HepG2 (cell line): ENCODE results near the gene PROX1. TPM values are rescaled to one million over a fixed set of nuclear protein-coding genes. Genes with fewer than 3 reads are reported as not detected.

Source experiments
- ARNTL ChIP-seq: sonication (generic); formaldehyde crosslinking; IDR thresholded peaks from 2 replicates; pipeline ENCODE4 v1.4.0; 2020; ENCODE audit warnings: mild to moderate bottlenecking, missing genetic modification reagents
- DNMT1 ChIP-seq: sonication (generic); formaldehyde crosslinking; IDR thresholded peaks from 2 replicates; pipeline ENCODE4 v1.5.1; 2020; ENCODE audit warnings: mild to moderate bottlenecking, missing genetic modification reagents
- SALL1 ChIP-seq: sonication (generic); formaldehyde crosslinking; IDR thresholded peaks from 2 replicates; pipeline ENCODE4 v1.8.0; 2022; ENCODE audit warnings: mild to moderate bottlenecking, missing genetic modification reagents
- SSRP1 ChIP-seq: IDR thresholded peaks from 2 replicates; pipeline ENCODE4 v1.6.1; 2016; ENCODE audit warnings: control low read depth
- ZFP91 ChIP-seq: sonication (generic); formaldehyde crosslinking; IDR thresholded peaks from 2 replicates; pipeline ENCODE4 v1.9.0; 2022; ENCODE audit warnings: missing genetic modification reagents, mild to moderate bottlenecking, borderline replicate concordance
- ZNF264 ChIP-seq: sonication (generic); formaldehyde crosslinking; IDR thresholded peaks from 2 replicates; pipeline ENCODE4 v1.4.0; 2020; ENCODE audit warnings: missing genetic modification reagents
- ZNF33B ChIP-seq: sonication (generic); formaldehyde crosslinking; IDR thresholded peaks from 2 replicates; pipeline ENCODE4 v1.5.1; 2020; ENCODE audit warnings: mild to moderate bottlenecking, missing genetic modification reagents
- ZNF512B ChIP-seq: sonication (generic); formaldehyde crosslinking; IDR thresholded peaks from 2 replicates; pipeline ENCODE4 v1.5.1; 2020; ENCODE audit warnings: missing genetic modification reagents, mild to moderate bottlenecking, borderline replicate concordance
- ZNF7 ChIP-seq: IDR thresholded peaks from 2 replicates; pipeline ENCODE4 v1.6.1; 2016; ENCODE audit warnings: missing biosample characterization, missing genetic modification reagents
- ZSCAN5A ChIP-seq: sonication (generic); formaldehyde crosslinking; IDR thresholded peaks from 2 replicates; pipeline ENCODE4 v1.8.0; 2022; ENCODE audit warnings: mild to moderate bottlenecking, missing genetic modification reagents, borderline replicate concordance
- polyA plus RNA-seq, 8 experiments: library from polyadenylated mRNA; depleted of rRNA in 3 of 8; stranded (reverse) in 7 of 8; unstranded in 1 of 8; fragments of >200 nt; fragmentation: Illumina TruSeq in 4 of 8; extraction: Trizol in 4 of 8; gene quantifications; 2 replicates each; pipeline versions ENCODE4 v1.2.1 to v1.2.3, GENCODE V29; 2011 to 2016; ENCODE audit warnings: low read depth in 4 of 8, missing spikeins in 1 of 8, mixed read lengths in 1 of 8; ENCODE audit not compliant: insufficient read depth in 1 of 8
- total RNA-seq, 5 experiments: library from RNA; depleted of rRNA; stranded (reverse); fragments of >200 nt; fragmentation: Illumina TruSeq; extraction: Trizol; gene quantifications; 2 replicates each; pipeline ENCODE4 v1.2.3, GENCODE V29; 2016; ENCODE audit warnings: low read depth in 1 of 5

The PROX1 gene
- total and polyA plus RNA-seq, 2 of the 13 experiments (the other 11 are each of a cell fraction or from before 2014, with no cell fraction given) = 12.3 to 30.2 TPM

- no peak for TF ChIP-seq ZNF7 (CRISPR knock-in tag)
- no peak for TF ChIP-seq ZNF33B
- TF ChIP-seq ZNF512B = 0 out of 2 replicates have a peak, but pooled peaks have one; percentile 15
- no peak for TF ChIP-seq DNMT1 (CRISPR knock-in tag)
- peak; percentile 33 for TF ChIP-seq SALL1
- TF ChIP-seq ARNTL (CRISPR knock-in tag) = no peak
- 0 out of 2 replicates have a peak, but pooled peaks have one; percentile 48 for TF ChIP-seq SSRP1 (CRISPR knock-in tag)
- TF ChIP-seq ZSCAN5A (CRISPR knock-in tag) = 0 out of 2 replicates have a peak, but pooled peaks have one; percentile 16
- TF ChIP-seq ZNF264 = no peak
- TF ChIP-seq ZFP91 = 0 out of 2 replicates have a peak, but pooled peaks have one; percentile 24
Observed at GRCh38 chr1:214026985-214027384, 39.2 kb downstream of the PROX1 start (continued).
